ENCODE results near the gene NSA2. TPM values are rescaled to one million over a fixed set of nuclear protein-coding genes. Genes with fewer than 3 reads are reported as not detected.
A peak's percentile ranks its signal among the peaks of the same experiment; 100 is the strongest.

The NSA2 gene
- total and polyA plus RNA-seq, 9 of the 15 experiments (the other 6 are each of a cell fraction or from before 2014, with no cell fraction given), result 60.2 to 246 (median 183) TPM

DNA sequence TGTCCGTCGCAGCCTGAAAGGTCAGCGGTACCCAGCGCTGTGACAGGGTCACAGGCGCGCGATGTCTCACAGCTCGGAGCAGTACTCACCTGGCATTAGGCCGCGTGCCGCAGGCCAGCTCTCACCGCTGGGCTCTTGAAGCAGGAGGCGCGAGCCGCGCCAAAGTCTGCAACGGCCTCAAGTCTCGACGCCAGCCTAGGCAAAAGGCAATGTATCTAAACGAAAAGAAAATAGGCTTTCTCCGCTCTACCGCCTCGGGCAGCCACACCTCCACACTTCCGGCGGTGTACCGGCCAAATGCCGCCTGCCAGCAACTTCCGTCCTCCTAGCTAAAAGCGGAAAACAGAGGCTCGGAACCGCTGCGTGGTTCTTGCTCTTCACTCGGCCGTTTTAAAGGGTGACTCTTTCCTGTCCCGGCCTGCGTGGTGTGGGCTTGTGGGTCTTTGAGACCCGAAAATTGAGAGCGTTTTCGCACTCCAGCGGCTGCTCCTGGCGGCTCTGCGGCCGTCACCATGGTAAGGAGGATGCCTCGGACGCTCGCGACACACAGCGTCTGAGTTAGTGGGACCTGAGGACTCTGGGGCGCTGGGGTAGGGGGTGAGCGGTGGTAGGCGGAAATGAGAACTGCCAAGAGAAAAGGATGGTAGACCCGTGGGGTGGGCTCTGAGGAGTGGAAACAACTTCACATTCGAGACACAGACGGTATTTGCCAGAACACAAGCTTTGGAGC is at the start of gene NSA2, which contains the start of gene GFM2 (continued):
- peak; percentile 50; the same call in 1 of the 2 replicates for TF ChIP-seq NFIC (IDR thresholded peaks at IDR 0.05)
- TF ChIP-seq GTF2E2 (tag; IDR thresholded peaks at IDR 0.05), result peak; percentile 62; the same call in 1 of the 2 replicates
- no peak for TF ChIP-seq ZSCAN29 (IDR thresholded peaks at IDR 0.05)
- 0 out of 2 replicates have a peak, but pooled peaks have one; percentile 35 for TF ChIP-seq ZNF124 (CRISPR knock-in tag; IDR thresholded peaks at IDR 0.05)
- no peak for TF ChIP-seq RUNX1 (IDR thresholded peaks at IDR 0.05; ENCODE audit: low read depth)
- peak; percentile 16; the same call in 1 of the 2 replicates for TF ChIP-seq BMI1 (IDR thresholded peaks at IDR 0.05; ENCODE audit: low read length)
- TF ChIP-seq, protein P1, sequence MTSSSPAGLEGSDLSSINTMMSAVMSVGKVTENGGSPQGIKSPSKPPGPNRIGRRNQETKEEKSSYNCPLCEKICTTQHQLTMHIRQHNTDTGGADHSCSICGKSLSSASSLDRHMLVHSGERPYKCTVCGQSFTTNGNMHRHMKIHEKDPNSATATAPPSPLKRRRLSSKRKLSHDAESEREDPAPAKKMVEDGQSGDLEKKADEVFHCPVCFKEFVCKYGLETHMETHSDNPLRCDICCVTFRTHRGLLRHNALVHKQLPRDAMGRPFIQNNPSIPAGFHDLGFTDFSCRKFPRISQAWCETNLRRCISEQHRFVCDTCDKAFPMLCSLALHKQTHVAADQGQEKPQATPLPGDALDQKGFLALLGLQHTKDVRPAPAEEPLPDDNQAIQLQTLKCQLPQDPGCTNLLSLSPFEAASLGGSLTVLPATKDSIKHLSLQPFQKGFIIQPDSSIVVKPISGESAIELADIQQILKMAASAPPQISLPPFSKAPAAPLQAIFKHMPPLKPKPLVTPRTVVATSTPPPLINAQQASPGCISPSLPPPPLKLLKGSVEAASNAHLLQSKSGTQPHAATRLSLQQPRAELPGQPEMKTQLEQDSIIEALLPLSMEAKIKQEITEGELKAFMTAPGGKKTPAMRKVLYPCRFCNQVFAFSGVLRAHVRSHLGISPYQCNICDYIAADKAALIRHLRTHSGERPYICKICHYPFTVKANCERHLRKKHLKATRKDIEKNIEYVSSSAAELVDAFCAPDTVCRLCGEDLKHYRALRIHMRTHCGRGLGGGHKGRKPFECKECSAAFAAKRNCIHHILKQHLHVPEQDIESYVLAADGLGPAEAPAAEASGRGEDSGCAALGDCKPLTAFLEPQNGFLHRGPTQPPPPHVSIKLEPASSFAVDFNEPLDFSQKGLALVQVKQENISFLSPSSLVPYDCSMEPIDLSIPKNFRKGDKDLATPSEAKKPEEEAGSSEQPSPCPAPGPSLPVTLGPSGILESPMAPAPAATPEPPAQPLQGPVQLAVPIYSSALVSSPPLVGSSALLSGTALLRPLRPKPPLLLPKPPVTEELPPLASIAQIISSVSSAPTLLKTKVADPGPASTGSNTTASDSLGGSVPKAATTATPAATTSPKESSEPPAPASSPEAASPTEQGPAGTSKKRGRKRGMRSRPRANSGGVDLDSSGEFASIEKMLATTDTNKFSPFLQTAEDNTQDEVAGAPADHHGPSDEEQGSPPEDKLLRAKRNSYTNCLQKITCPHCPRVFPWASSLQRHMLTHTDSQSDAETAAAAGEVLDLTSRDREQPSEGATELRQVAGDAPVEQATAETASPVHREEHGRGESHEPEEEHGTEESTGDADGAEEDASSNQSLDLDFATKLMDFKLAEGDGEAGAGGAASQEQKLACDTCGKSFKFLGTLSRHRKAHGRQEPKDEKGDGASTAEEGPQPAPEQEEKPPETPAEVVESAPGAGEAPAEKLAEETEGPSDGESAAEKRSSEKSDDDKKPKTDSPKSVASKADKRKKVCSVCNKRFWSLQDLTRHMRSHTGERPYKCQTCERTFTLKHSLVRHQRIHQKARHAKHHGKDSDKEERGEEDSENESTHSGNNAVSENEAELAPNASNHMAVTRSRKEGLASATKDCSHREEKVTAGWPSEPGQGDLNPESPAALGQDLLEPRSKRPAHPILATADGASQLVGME (CRISPR knock-in tag; IDR thresholded peaks at IDR 0.05), result no peak; the same call in 1 of the 2 replicates
- peak; percentile 10 for TF ChIP-seq HDAC3 (IDR thresholded peaks at IDR 0.05; ENCODE audit: borderline replicate concordance, partially characterized antibody)
- peak; percentile 67 to 79 for TF ChIP-seq FOXK2 (conservative IDR thresholded peaks at IDR 0.05 in 1 of 2, IDR thresholded peaks at IDR 0.05 in 1 of 2; ENCODE audit: low read depth in 2 of 2)
- TF ChIP-seq, protein P2, sequence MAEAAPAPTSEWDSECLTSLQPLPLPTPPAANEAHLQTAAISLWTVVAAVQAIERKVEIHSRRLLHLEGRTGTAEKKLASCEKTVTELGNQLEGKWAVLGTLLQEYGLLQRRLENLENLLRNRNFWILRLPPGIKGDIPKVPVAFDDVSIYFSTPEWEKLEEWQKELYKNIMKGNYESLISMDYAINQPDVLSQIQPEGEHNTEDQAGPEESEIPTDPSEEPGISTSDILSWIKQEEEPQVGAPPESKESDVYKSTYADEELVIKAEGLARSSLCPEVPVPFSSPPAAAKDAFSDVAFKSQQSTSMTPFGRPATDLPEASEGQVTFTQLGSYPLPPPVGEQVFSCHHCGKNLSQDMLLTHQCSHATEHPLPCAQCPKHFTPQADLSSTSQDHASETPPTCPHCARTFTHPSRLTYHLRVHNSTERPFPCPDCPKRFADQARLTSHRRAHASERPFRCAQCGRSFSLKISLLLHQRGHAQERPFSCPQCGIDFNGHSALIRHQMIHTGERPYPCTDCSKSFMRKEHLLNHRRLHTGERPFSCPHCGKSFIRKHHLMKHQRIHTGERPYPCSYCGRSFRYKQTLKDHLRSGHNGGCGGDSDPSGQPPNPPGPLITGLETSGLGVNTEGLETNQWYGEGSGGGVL (CRISPR knock-in tag; IDR thresholded peaks at IDR 0.05), result no peak
- TF ChIP-seq ETV5 (CRISPR knock-in tag; IDR thresholded peaks at IDR 0.05; ENCODE audit: low read depth), result peak; percentile 89
- peak; percentile 81 for TF ChIP-seq TARDBP (IDR thresholded peaks at IDR 0.05)
- TF ChIP-seq CREM (IDR thresholded peaks at IDR 0.05; ENCODE audit: low read depth), result peak; percentile 87
- TF ChIP-seq, protein P3, sequence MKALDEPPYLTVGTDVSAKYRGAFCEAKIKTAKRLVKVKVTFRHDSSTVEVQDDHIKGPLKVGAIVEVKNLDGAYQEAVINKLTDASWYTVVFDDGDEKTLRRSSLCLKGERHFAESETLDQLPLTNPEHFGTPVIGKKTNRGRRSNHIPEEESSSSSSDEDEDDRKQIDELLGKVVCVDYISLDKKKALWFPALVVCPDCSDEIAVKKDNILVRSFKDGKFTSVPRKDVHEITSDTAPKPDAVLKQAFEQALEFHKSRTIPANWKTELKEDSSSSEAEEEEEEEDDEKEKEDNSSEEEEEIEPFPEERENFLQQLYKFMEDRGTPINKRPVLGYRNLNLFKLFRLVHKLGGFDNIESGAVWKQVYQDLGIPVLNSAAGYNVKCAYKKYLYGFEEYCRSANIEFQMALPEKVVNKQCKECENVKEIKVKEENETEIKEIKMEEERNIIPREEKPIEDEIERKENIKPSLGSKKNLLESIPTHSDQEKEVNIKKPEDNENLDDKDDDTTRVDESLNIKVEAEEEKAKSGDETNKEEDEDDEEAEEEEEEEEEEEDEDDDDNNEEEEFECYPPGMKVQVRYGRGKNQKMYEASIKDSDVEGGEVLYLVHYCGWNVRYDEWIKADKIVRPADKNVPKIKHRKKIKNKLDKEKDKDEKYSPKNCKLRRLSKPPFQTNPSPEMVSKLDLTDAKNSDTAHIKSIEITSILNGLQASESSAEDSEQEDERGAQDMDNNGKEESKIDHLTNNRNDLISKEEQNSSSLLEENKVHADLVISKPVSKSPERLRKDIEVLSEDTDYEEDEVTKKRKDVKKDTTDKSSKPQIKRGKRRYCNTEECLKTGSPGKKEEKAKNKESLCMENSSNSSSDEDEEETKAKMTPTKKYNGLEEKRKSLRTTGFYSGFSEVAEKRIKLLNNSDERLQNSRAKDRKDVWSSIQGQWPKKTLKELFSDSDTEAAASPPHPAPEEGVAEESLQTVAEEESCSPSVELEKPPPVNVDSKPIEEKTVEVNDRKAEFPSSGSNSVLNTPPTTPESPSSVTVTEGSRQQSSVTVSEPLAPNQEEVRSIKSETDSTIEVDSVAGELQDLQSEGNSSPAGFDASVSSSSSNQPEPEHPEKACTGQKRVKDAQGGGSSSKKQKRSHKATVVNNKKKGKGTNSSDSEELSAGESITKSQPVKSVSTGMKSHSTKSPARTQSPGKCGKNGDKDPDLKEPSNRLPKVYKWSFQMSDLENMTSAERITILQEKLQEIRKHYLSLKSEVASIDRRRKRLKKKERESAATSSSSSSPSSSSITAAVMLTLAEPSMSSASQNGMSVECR (CRISPR knock-in tag; IDR thresholded peaks at IDR 0.05), result peak; percentile 90
- TF ChIP-seq FIP1L1 (IDR thresholded peaks at IDR 0.05; ENCODE audit: low read depth, low read length, poor library complexity, severe bottlenecking), result peak; percentile 49
- 0 out of 2 replicates have a peak, but pooled peaks have one; percentile 15 for TF ChIP-seq ELF4 (CRISPR knock-in tag; IDR thresholded peaks at IDR 0.05)

All from K562 (cell line).